Fibroblast of lung (primary cell): ENCODE results near the gene ZFYVE28.

Source experiments
- CTCF ChIP-seq, 2 donors: IDR thresholded peaks in 1 of 2; conservative IDR thresholded peaks in 1 of 2; 1 replicate in 1 of 2; 2 replicates in 1 of 2; pipeline ENCODE4 v1.5.1; 2011 to 2012; ENCODE audit warnings: low read length in 2 of 2, control low read depth in 1 of 2, inconsistent platforms in 1 of 2, low read depth in 1 of 2, mild to moderate bottlenecking in 1 of 2
- EZH2 ChIP-seq: IDR thresholded peaks from 2 replicates; pipeline ENCODE4 v1.5.1; 2012; ENCODE audit warnings: low read length, control low read depth, mild to moderate bottlenecking; ENCODE audit errors: missing control alignments

- no peak for TF ChIP-seq CTCF (conservative IDR thresholded peaks at IDR 0.05 in 1 of 2, IDR thresholded peaks at IDR 0.05 in 1 of 2; ENCODE audit: low read depth in 1 of 2, low read length in 2 of 2)
- no peak for TF ChIP-seq EZH2
These were observed 15.5 kb downstream of the ZFYVE28 start for GRCh38 chr4:2402941-2403340.
